CD14-positive monocyte (primary cell): ENCODE measurements around the gene ELF1. TPM values are rescaled to one million over a fixed set of nuclear protein-coding genes. Genes with fewer than 3 reads are reported as not detected.

Experiments
- DNase-seq, 3 donors: peaks; one replicate each; pipeline ENCODE4 v3.0.0-alpha.2; 2011 to 2022
- H2AFZ ChIP-seq: 2 replicates; pipeline ENCODE4 v1.6.0; 2012; ENCODE audit warnings: mild to moderate bottlenecking, low read depth, low read length, inconsistent platforms; ENCODE audit not compliant: insufficient read depth, poor library complexity, severe bottlenecking
- H3K27ac ChIP-seq, 2 donors: 1 replicate in 1 of 2; 2 replicates in 1 of 2; pipeline ENCODE4 v1.5.1; 2012 to 2013; ENCODE audit warnings: low read length in 2 of 2, control low read depth in 1 of 2, inconsistent platforms in 1 of 2, low read depth in 1 of 2, mild to moderate bottlenecking in 1 of 2
- H3K27me3 ChIP-seq, 2 donors: one replicate each; pipeline versions ENCODE4 v1.6.0 to v1.6.1; 2011 to 2013; ENCODE audit warnings: low read length in 2 of 2; ENCODE audit not compliant: control insufficient read depth in 2 of 2, insufficient read depth in 2 of 2
- H3K36me3 ChIP-seq, 2 donors: replicated peaks in 1 of 2; 1 replicate in 1 of 2; 2 replicates in 1 of 2; pipeline versions ENCODE4 v1.5.1 to v1.6.1; 2012 to 2013; ENCODE audit warnings: low read length in 2 of 2, control low read depth in 1 of 2, inconsistent platforms in 1 of 2, mild to moderate bottlenecking in 1 of 2; ENCODE audit not compliant: insufficient read depth in 2 of 2, control insufficient read depth in 1 of 2
- H3K4me1 ChIP-seq, 2 donors: 1 replicate in 1 of 2; 2 replicates in 1 of 2; pipeline versions ENCODE4 v1.5.1 to v1.6.1; 2012 to 2013; ENCODE audit warnings: low read length in 2 of 2, control low read depth in 1 of 2, inconsistent platforms in 1 of 2, mild to moderate bottlenecking in 1 of 2, moderate library complexity in 1 of 2; ENCODE audit not compliant: insufficient read depth in 2 of 2, control insufficient read depth in 1 of 2
- H3K4me2 ChIP-seq: replicated peaks from 2 replicates; pipeline ENCODE3; 2012; ENCODE audit warnings: low read length, moderate library complexity, mild to moderate bottlenecking; ENCODE audit not compliant: poor library complexity, severe bottlenecking; ENCODE audit errors: extremely low read depth
- H3K4me3 ChIP-seq, 3 experiments: fragments of 200-600 bp in 1 of 3; sonication (generic) in 1 of 3; replicated peaks in 1 of 3; 1 replicate in 2 of 3; 2 replicates in 1 of 3; pipeline ENCODE4 v1.5.1; 2011 to 2013; ENCODE audit warnings: low read length in 3 of 3, mild to moderate bottlenecking in 3 of 3, control low read depth in 2 of 3, low read depth in 2 of 3, inconsistent platforms in 1 of 3, moderate library complexity in 1 of 3
- H3K79me2 ChIP-seq: 2 replicates; pipeline ENCODE4 v1.6.0; 2012; ENCODE audit warnings: mild to moderate bottlenecking, control low read depth, inconsistent platforms, low read length, moderate library complexity; ENCODE audit not compliant: insufficient read depth
- H3K9ac ChIP-seq: 2 replicates; pipeline ENCODE4 v1.6.0; 2017; ENCODE audit warnings: low read length, mild to moderate bottlenecking; ENCODE audit not compliant: insufficient read depth, poor library complexity, severe bottlenecking
- H3K9me3 ChIP-seq, 2 donors: replicated peaks in 1 of 2; 1 replicate in 1 of 2; 2 replicates in 1 of 2; pipeline versions ENCODE4 v1.5.1 to v1.6.1; 2012 to 2013; ENCODE audit warnings: low read length in 2 of 2, control low read depth in 1 of 2; ENCODE audit not compliant: control insufficient read depth in 1 of 2, insufficient read depth in 1 of 2
- H4K20me1 ChIP-seq: 2 replicates; pipeline ENCODE4 v1.6.0; 2012; ENCODE audit warnings: mild to moderate bottlenecking, low read length, control low read depth, moderate library complexity; ENCODE audit not compliant: insufficient read depth
- H3K27ac Mint-ChIP-seq, 7 donors: one replicate each; pipeline ENCODE4 v1.8.0; 2020; ENCODE audit warnings: mild to moderate bottlenecking in 7 of 7, mixed read lengths in 7 of 7, moderate library complexity in 6 of 7, inconsistent platforms in 2 of 7
- H3K27me3 Mint-ChIP-seq, 3 donors: one replicate each; pipeline ENCODE4 v1.8.0; 2021 to 2022; ENCODE audit warnings: low read depth in 3 of 3, mild to moderate bottlenecking in 3 of 3, mixed read lengths in 3 of 3, moderate library complexity in 3 of 3, inconsistent platforms in 1 of 3
- H3K36me3 Mint-ChIP-seq, 2 donors: one replicate each; pipeline ENCODE4 v1.8.0; 2020; ENCODE audit warnings: mixed read lengths in 2 of 2, inconsistent platforms in 1 of 2, mild to moderate bottlenecking in 1 of 2
- H3K4me1 Mint-ChIP-seq: one replicate; pipeline ENCODE4 v1.8.0; 2020; ENCODE audit warnings: mild to moderate bottlenecking, mixed read lengths
- H3K4me3 Mint-ChIP-seq, 2 donors: one replicate each; pipeline ENCODE4 v1.8.0; 2020; ENCODE audit warnings: mild to moderate bottlenecking in 2 of 2, mixed read lengths in 2 of 2, moderate library complexity in 1 of 2
- H3K9me3 Mint-ChIP-seq, 7 donors: one replicate each; pipeline ENCODE4 v1.8.0; 2020 to 2022; ENCODE audit warnings: mixed read lengths in 7 of 7, mild to moderate bottlenecking in 6 of 7, moderate library complexity in 6 of 7, inconsistent platforms in 2 of 7
- WGBS: methylation state at CpG from one replicate; pipeline ENCODE4 v1.1.5; 2013; ENCODE audit warnings: missing lambda C conversion rate; ENCODE audit not compliant: insufficient coverage; 5-methylcytosine and 5-hydroxymethylcytosine counted together
- intact Hi-C, 2 donors: fragments of 100-400 bp; cut with micrococcal nuclease; formaldehyde crosslinking; loops; one replicate each; pipeline versions ENCODE4 v1.15.0 to v1.15.1; 2023
- polyA plus RNA-seq, 3 donors: library from polyadenylated mRNA; depleted of rRNA in 1 of 3; unstranded in 2 of 3; stranded (reverse) in 1 of 3; fragments of 300-500 nt in 2 of 3; fragments of >200 nt in 1 of 3; fragmentation: Illumina TruSeq in 2 of 3; gene quantifications; 1 replicate in 2 of 3; 2 replicates in 1 of 3; pipeline ENCODE4 v1.2.3, GENCODE V29; 2012 to 2021
- TF ChIP-seq, protein P1 (sequence below): fragments of 200-600 bp; IDR thresholded peaks from one replicate; pipeline ENCODE4 v1.8.0; 2022; ENCODE audit warnings: antibody characterized with exemption, mild to moderate bottlenecking

ELF1 gene
- polyA plus RNA-seq, 3 donors = 63.1 to 83.3 (median 83.3) TPM

DNA sequence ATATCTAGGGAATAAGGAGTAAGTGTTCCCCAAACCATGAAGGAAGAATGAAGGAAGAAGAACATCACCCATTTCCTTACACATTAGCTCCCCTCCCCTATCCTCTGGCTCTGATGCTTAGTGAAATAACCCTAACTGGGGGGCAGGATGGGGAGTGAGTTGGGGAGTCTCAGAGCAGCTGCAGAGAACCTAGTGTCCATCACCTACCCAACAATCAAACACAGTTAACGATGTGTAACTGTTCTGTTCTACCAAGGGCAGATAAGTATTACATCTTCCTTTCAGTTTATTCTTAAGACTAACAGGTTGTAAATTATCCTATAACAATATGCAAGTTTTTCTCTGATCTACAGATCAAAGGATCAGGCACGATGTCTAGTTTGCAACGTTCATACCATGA, 12.8 kb downstream of the ELF1 start:
- intact Hi-C loops = loop anchor here in 1 of 2 donors (5.0 to 10.0 kb wide), 2 partner anchors 39 to 48 kb away; no protein-coding TSS in a partner anchor
- H3K27ac Mint-ChIP-seq = peak overlapping the region; percentile 41 to 92 (median 86)
- no peaks in the 10 kb centered on the region for H3K9me3 ChIP-seq
- no peak overlapping the region for H3K4me3 Mint-ChIP-seq
- peak overlapping the region in 1 of 3 experiments; percentile 47 for H3K4me3 ChIP-seq
- H3K27me3 Mint-ChIP-seq = no peaks in the 10 kb centered on the region
- DNase-seq = no peak
- H2AFZ ChIP-seq = no peak overlapping the region
- peaks cover 59 to 92% of the 10 kb centered on the region in 2 donors for H3K4me1 ChIP-seq
- H3K27ac ChIP-seq = peak overlapping the region; percentile 48 to 81
- peaks cover 100% of the 10 kb centered on the region for H3K79me2 ChIP-seq
- TF ChIP-seq, protein P1, sequence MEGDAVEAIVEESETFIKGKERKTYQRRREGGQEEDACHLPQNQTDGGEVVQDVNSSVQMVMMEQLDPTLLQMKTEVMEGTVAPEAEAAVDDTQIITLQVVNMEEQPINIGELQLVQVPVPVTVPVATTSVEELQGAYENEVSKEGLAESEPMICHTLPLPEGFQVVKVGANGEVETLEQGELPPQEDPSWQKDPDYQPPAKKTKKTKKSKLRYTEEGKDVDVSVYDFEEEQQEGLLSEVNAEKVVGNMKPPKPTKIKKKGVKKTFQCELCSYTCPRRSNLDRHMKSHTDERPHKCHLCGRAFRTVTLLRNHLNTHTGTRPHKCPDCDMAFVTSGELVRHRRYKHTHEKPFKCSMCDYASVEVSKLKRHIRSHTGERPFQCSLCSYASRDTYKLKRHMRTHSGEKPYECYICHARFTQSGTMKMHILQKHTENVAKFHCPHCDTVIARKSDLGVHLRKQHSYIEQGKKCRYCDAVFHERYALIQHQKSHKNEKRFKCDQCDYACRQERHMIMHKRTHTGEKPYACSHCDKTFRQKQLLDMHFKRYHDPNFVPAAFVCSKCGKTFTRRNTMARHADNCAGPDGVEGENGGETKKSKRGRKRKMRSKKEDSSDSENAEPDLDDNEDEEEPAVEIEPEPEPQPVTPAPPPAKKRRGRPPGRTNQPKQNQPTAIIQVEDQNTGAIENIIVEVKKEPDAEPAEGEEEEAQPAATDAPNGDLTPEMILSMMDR = no peak
- peak overlapping the region; percentile 63 for H3K4me2 ChIP-seq
- H3K9me3 Mint-ChIP-seq = no peaks in the 10 kb centered on the region
- H4K20me1 ChIP-seq = peaks cover 97% of the 10 kb centered on the region
- 0% methylated on average over 1 of the region's 3 CpGs for WGBS
- H3K36me3 ChIP-seq = peaks cover 0 to 8% of the 10 kb centered on the region in 2 donors
- no peak overlapping the region for H3K9ac ChIP-seq
- peaks cover 69% of the 10 kb centered on the region for H3K4me1 Mint-ChIP-seq
- no peaks in the 10 kb centered on the region for H3K27me3 ChIP-seq
- peaks cover 14 to 21% of the 10 kb centered on the region in 2 donors for H3K36me3 Mint-ChIP-seq

DNA sequence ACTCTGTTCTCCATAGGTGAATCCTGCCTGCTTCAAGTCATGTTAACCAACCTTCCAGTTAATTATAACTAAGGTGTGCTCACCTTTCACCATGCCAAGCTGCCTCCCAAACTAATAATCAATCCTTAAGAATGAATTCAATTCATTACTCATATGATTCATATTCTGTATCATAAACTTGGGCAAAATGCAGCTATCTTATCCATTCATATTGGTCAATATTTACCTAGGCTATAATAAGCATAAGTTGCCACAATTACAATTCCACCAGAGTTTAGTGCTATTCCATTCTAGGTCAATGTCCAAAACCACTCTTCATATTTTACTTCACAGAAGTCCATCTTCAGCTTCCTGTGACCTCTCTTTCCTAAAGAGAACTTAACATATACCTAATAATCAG, 13.4 kb downstream of the ELF1 start:
- Mint-ChIP-seq H3K4me3 (peak overlapping the region in 1 of 2 donors; percentile 69), H3K9me3 (no peaks in the 10 kb centered on the region), H3K27ac (peak overlapping the region; percentile 86 to 93 (median 92)), H3K36me3 (peaks cover 11 to 20% of the 10 kb centered on the region in 2 donors), H3K4me1 (peaks cover 65% of the 10 kb centered on the region), H3K27me3 (no peaks in the 10 kb centered on the region)
- Histone ChIP-seq H3K9ac (no peak overlapping the region), H3K4me2 (peak overlapping the region; percentile 63), H3K27me3 (no peaks in the 10 kb centered on the region), H3K9me3 (no peaks in the 10 kb centered on the region), H3K79me2 (peaks cover 100% of the 10 kb centered on the region), H3K36me3 (peaks cover 0 to 6% of the 10 kb centered on the region in 2 donors), H4K20me1 (peaks cover 97% of the 10 kb centered on the region), H3K4me3 (peak overlapping the region in 1 of 3 experiments; percentile 47), H3K27ac (peak overlapping the region in 1 of 2 donors; percentile 81), H2AFZ (no peak overlapping the region), H3K4me1 (peaks cover 58 to 89% of the 10 kb centered on the region in 2 donors)
- TF ChIP-seq, protein P1 = no peak
- DNase-seq = no peak
- intact Hi-C loops = loop anchor here in 1 of 2 donors (5.0 to 10.0 kb wide), 2 partner anchors 38 to 49 kb away; no protein-coding TSS in a partner anchor
